A673 (cell line): Measurements from ENCODE around the gene STX4.

ENCODE experiments used
- CTCF ChIP-seq: fragments of 300-800, 200-600 bp; sonication (generic); conservative IDR thresholded peaks from 2 replicates; pipeline ENCODE4 v1.5.1; 2017; ENCODE audit warnings: low read depth, mild to moderate bottlenecking, antibody characterized with exemption, low read length, moderate library complexity, mixed read lengths
- EZH2 ChIP-seq: fragments of 200-600 bp; sonication (generic); IDR thresholded peaks from 2 replicates; pipeline ENCODE4 v1.6.1; 2017; ENCODE audit warnings: borderline replicate concordance, low read depth, mild to moderate bottlenecking, mixed read lengths, antibody characterized with exemption, low read length; ENCODE audit not compliant: poor library complexity, severe bottlenecking

GRCh38 chr16:30996985-30997724 is 36.2 kb upstream of the STX4 start:
- TF ChIP-seq CTCF (no peak), EZH2 (no peak)
